ENCODE measurements around the gene RABGGTA. TPM values are rescaled to one million over a fixed set of nuclear protein-coding genes. Genes with fewer than 3 reads are reported as not detected.
A peak's percentile ranks its signal among the peaks of the same experiment; 100 is the strongest.

The RABGGTA gene
- total RNA-seq, 2 donors from 2014 or later: 28.2 to 44.7 TPM

DNA sequence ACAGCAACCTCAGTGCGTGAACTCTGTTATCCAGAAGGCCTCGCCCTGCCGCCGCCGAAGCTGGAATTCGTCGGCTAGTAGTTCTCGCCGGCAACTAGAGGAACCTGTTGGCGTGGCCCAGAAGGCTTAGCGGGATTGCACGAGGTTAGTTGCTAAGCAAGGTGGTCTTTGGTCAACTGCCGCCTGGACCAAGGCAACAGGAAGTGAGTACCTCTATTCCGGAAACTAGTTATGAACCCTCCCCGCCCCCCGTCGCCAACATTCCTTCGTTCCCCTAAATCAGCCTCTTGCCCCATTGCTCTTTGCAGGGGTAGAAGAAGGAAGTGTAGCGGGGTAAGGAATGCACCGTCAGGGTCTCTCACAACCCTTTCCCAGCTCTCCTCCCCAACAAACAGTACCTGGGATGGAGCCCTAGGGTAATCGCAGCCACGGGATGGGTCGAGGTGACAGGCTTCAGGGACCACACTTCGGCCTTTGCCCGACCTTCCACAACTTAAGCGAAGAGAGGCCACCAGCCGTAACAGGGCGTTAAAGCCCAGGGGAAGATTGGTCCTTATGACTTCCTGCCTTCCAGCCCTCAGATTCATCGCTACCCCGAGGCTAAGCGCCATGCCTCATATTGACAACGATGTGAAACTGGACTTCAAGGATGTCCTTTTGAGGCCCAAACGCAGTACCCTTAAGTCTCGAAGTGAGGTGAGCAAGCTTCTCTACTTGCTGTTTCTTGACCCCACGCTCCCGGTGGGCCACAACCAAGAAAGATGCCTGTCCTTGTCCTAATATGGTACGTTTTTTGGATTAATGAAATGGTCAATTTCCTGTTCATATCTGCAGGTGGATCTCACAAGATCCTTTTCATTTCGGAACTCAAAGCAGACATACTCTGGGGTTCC lies 38.5 kb downstream of the RABGGTA start, which contains the start of gene GMPR2:
TSS of gene GMPR2 (plus strand) at position 285 of the 893 bp plus-strand sequence. CDS start at position 610, 325 bp downstream.
- no peaks in the 10 kb centered on the region for H3K27me3 ChIP-seq (replicated peaks; ENCODE audit: insufficient read depth)
- H3K4me3 ChIP-seq: peak within 1 kb of the TSS; percentile 74
- peaks cover 23% of the 10 kb centered on the region for H3K36me3 ChIP-seq
- DNase-seq (ENCODE audit: low spot score) (peak; percentile 47), ATAC-seq (ENCODE audit: insufficient number of reproducible peaks, low FRiP score, low read depth) (peak; percentile 52)
- no peaks in the 10 kb centered on the region for H3K9me3 ChIP-seq
- peaks cover 12 to 35% of the 10 kb centered on the region in 2 donors for H3K4me1 ChIP-seq (ENCODE audit: control insufficient read depth in 1 of 2, low read depth in 2 of 2)
- peak within 1 kb of the TSS; percentile 81 to 82 for H3K27ac ChIP-seq
- TF ChIP-seq, protein P1, sequence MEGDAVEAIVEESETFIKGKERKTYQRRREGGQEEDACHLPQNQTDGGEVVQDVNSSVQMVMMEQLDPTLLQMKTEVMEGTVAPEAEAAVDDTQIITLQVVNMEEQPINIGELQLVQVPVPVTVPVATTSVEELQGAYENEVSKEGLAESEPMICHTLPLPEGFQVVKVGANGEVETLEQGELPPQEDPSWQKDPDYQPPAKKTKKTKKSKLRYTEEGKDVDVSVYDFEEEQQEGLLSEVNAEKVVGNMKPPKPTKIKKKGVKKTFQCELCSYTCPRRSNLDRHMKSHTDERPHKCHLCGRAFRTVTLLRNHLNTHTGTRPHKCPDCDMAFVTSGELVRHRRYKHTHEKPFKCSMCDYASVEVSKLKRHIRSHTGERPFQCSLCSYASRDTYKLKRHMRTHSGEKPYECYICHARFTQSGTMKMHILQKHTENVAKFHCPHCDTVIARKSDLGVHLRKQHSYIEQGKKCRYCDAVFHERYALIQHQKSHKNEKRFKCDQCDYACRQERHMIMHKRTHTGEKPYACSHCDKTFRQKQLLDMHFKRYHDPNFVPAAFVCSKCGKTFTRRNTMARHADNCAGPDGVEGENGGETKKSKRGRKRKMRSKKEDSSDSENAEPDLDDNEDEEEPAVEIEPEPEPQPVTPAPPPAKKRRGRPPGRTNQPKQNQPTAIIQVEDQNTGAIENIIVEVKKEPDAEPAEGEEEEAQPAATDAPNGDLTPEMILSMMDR (IDR thresholded peaks at IDR 0.05): no peak

DNA sequence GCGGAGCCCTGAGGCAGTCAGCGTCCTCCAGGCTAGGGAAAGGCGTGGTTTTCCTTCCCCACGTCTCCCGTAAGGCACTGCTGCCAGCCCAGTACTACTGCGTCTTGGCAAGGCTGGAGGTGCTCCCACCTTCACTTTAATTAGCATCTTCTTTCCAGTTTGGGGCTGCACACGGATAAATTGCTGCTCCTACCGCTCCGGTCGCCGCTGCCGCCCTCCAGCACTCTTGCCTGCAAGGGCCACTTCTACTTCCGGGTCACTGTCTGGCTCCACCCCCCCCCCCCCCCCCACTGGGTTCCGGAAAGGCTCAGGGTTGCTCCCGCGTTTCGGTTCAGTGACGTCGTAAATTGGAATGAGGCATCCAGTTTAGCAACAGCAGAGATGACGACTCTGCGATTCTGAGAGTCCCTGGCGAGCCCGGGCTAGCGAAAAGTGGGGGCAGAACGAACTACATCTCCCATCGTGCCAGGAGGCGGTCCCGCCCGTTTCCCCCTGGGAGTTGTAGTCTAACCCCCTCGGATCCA lies 39.2 kb downstream of the RABGGTA start, which contains the start of gene NEDD8:
TSS of gene NEDD8 (minus strand) at position 247 of the 524 bp plus-strand sequence. CDS start at position 147, 100 bp downstream.
- TF ChIP-seq, protein P1 (IDR thresholded peaks at IDR 0.05): no peak
- peak; percentile 78 for DNase-seq (ENCODE audit: low spot score)
- peak; percentile 93 for ATAC-seq (ENCODE audit: insufficient number of reproducible peaks, low FRiP score, low read depth)
- peaks cover 12 to 37% of the 10 kb centered on the region in 2 donors for H3K4me1 ChIP-seq (ENCODE audit: control insufficient read depth in 1 of 2, low read depth in 2 of 2)
- peak within 1 kb of the TSS; percentile 81 to 82 for H3K27ac ChIP-seq
- peak within 1 kb of the TSS; percentile 74 for H3K4me3 ChIP-seq
- H3K9me3 ChIP-seq: no peaks in the 10 kb centered on the region
- no peaks in the 10 kb centered on the region for H3K27me3 ChIP-seq (replicated peaks; ENCODE audit: insufficient read depth)
- peaks cover 16% of the 10 kb centered on the region for H3K36me3 ChIP-seq

DNA sequence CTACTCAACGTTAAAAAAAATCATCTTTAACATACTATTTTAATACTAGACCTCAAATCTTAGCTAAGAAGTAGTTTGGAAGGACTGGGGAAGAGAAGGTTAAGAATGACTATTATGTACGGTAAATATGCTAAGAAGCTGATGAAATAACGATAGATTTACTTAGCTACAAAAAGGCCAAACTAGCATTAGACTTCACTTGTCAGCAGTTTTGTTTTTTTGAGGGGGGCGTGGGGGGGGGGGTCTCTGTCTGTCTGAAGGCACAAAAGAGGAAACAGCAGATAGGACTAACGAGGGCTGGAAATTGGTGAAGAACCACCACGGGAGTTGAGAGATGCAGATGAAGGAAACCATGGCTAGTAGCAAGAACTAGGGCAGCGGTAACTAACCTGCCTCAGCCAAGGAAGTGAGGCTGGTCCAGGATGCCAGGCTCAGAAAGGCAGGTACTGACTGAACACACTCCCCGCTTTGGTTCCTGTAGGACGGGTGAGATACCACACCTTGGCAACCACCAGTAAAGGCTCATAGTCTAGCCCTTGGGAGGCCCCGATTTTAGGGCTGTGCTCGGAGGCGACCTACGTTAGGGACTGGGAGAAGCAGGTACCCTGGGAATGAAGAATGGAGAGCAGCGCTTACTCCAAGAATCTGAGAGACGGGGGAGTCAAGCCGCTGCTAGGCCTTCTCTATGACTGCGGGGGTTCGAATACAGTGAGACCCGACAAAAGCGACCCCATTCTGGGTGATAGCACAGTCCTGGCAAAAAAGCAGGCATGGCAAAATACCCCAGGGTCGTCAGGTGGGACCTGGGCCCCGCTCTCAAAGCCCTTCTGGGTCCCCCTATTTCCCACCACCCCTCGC lies 39.9 kb downstream of the RABGGTA start:
- H3K27me3 ChIP-seq (replicated peaks; ENCODE audit: insufficient read depth): no peaks in the 10 kb centered on the region
- H3K4me1 ChIP-seq (ENCODE audit: control insufficient read depth in 1 of 2, low read depth in 2 of 2): peaks cover 12 to 39% of the 10 kb centered on the region in 2 donors
- peak overlapping the region; percentile 74 for H3K4me3 ChIP-seq
- DNase-seq (ENCODE audit: low spot score) (no peak), ATAC-seq (ENCODE audit: insufficient number of reproducible peaks, low FRiP score, low read depth) (no peak)
- H3K9me3 ChIP-seq: no peaks in the 10 kb centered on the region
- peak overlapping the region; percentile 81 to 82 for H3K27ac ChIP-seq
- peaks cover 9% of the 10 kb centered on the region for H3K36me3 ChIP-seq
- TF ChIP-seq, protein P1 (IDR thresholded peaks at IDR 0.05): no peak

DNA sequence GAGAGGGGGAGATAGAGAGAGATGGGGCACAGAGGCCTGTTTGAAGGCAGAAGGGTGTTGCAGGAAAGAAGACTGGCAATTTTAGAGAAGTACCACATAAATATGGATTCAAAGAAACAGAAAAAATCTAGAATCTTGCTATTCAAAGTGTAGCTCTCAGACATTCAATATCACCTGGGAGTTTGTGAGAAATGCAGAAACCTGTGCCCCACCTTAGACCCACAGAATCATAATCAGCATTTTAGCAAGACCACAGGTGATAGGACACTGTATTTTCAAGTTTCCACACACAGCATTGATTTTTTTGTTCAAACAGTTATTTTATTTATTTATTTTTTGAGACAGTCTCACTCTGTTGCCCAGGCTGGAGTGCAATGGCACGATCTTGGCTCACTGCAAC lies 42.5 kb downstream of the RABGGTA start:
- no peak overlapping the region for H3K27ac ChIP-seq
- no peaks in the 10 kb centered on the region for H3K9me3 ChIP-seq
- no peaks in the 10 kb centered on the region for H3K27me3 ChIP-seq (replicated peaks; ENCODE audit: insufficient read depth)
- ATAC-seq (ENCODE audit: insufficient number of reproducible peaks, low FRiP score, low read depth): no peak
- DNase-seq (ENCODE audit: low spot score): no peak
- H3K4me3 ChIP-seq: no peak overlapping the region
- TF ChIP-seq, protein P1 (IDR thresholded peaks at IDR 0.05): no peak
- H3K4me1 ChIP-seq (ENCODE audit: control insufficient read depth in 1 of 2, low read depth in 2 of 2): peaks cover 10 to 27% of the 10 kb centered on the region in 2 donors
- H3K36me3 ChIP-seq: no peaks in the 10 kb centered on the region

All from thoracic aorta (tissue), 2 donors.